ENCODE data around the gene TMEM187. TPM values are rescaled to one million over a fixed set of nuclear protein-coding genes. Genes with fewer than 3 reads are reported as not detected.

TMEM187 gene
- total and polyA plus RNA-seq, 7 donors, result 2.2 to 7.8 (median 6.5) TPM

- no peak for TF ChIP-seq CTCF (IDR thresholded peaks at IDR 0.05)
- Histone ChIP-seq H3K9me3 (no peaks in the 10 kb centered on the region), H3K27me3 (ENCODE audit: insufficient read depth in 3 of 3, low read length in 2 of 3) (peaks cover 0 to 25% (median 0%) of the 10 kb centered on the region in 3 donors), H3K36me3 (ENCODE audit: insufficient read depth in 1 of 2, low read depth in 1 of 2) (peaks cover 3 to 5% of the 10 kb centered on the region in 2 donors), H3K4me3 (no peak overlapping the region), H3K27ac (no peak overlapping the region), H3K4me1 (peaks cover 3% of the 10 kb centered on the region)
- 85 to 92% (median 89%) methylated on average over 13 to 15 of the region's 15 CpGs for WGBS, 3 donors
- ATAC-seq (no peak), DNase-seq (peak in 1 of 2 donors; percentile 45)
- intact Hi-C loops (cut with DNase I), result no loop called here
Measured at GRCh38 chrX:154024271-154024670, 51.7 kb downstream of the TMEM187 start.

- 63 to 73% (median 64%) methylated on average over 6 to 8 of the region's 8 CpGs for WGBS, 3 donors
- intact Hi-C loops (cut with DNase I), result no loop called here
Measured at GRCh38 chrX:154025230-154025629, 52.7 kb downstream of the TMEM187 start.

GRCh38 chrX:154026136-154027021 lies 53.8 kb downstream of the TMEM187 start:
- H3K4me1 ChIP-seq, result no peaks in the 10 kb centered on the region
- DNase-seq (no peak), ATAC-seq (no peak)
- WGBS, 3 donors, result 76 to 87% (median 80%) methylated on average over 21 of the region's 21 CpGs
- H3K4me3 ChIP-seq, result no peak overlapping the region
- peaks cover 0 to 20% (median 0%) of the 10 kb centered on the region in 3 donors for H3K27me3 ChIP-seq (ENCODE audit: insufficient read depth in 3 of 3, low read length in 2 of 3)
- no peak overlapping the region for H3K27ac ChIP-seq
- TF ChIP-seq CTCF (IDR thresholded peaks at IDR 0.05), result no peak
- intact Hi-C loops (cut with DNase I), result no loop called here
- H3K36me3 ChIP-seq (ENCODE audit: insufficient read depth in 1 of 2, low read depth in 1 of 2), result peaks cover 3 to 18% of the 10 kb centered on the region in 2 donors
- H3K9me3 ChIP-seq, result no peaks in the 10 kb centered on the region

More at GRCh38 chrX:154025230-154025629, 52.7 kb downstream of the TMEM187 start:
- H3K4me3 ChIP-seq, result no peak overlapping the region
- no peaks in the 10 kb centered on the region for H3K9me3 ChIP-seq
- peaks cover 0 to 23% (median 0%) of the 10 kb centered on the region in 3 donors for H3K27me3 ChIP-seq (ENCODE audit: insufficient read depth in 3 of 3, low read length in 2 of 3)
- peaks cover 3 to 9% of the 10 kb centered on the region in 2 donors for H3K36me3 ChIP-seq (ENCODE audit: insufficient read depth in 1 of 2, low read depth in 1 of 2)
- no peak for TF ChIP-seq CTCF (IDR thresholded peaks at IDR 0.05)
- ATAC-seq (peak in 1 of 4 donors; percentile 29), DNase-seq (peak in 1 of 2 donors; percentile 32)
- H3K27ac ChIP-seq, result peak overlapping the region; percentile 17
- peaks cover 3% of the 10 kb centered on the region for H3K4me1 ChIP-seq

- WGBS, 3 donors, result 72 to 80% (median 78%) methylated on average over 6 of the region's 6 CpGs
- ATAC-seq (no peak), DNase-seq (no peak)
- TF ChIP-seq CTCF (IDR thresholded peaks at IDR 0.05), result no peak
- Histone ChIP-seq H3K36me3 (ENCODE audit: insufficient read depth in 1 of 2, low read depth in 1 of 2) (peaks cover 3 to 24% of the 10 kb centered on the region in 2 donors), H3K27ac (no peak overlapping the region), H3K4me3 (no peak overlapping the region), H3K4me1 (no peaks in the 10 kb centered on the region), H3K9me3 (no peaks in the 10 kb centered on the region), H3K27me3 (ENCODE audit: insufficient read depth in 3 of 3, low read length in 2 of 3) (peaks cover 0 to 20% (median 0%) of the 10 kb centered on the region in 3 donors)
- intact Hi-C loops (cut with DNase I), result no loop called here
Measured at GRCh38 chrX:154027022-154027402, 54.5 kb downstream of the TMEM187 start.
